ENCODE results near the gene FRMD1.

The FRMD1 gene

DNA sequence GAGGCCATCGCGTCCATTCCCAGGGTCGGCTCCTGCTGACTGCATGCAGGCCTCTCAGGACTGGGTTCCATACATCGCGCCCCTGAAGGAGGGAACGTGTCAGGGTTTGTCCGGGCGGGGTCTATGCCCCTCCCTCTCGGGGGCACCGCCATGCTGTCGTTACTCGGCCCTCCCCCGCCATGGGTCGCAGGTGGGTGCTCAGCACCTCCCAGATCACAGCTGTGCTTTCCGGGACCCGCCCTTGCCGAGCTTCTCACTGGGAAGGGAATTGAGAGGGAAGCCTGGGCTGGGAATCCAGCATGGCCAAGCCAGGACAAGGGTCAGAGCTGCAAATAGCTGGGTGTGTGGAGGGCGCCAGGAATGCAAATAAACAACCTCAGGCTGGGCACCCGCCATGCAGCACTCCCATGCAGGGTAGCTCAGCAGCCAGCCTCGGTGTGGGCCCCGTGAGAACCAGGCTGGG, at the start of gene FRMD1:
FRMD1 (minus strand) TSS at position 270 of the 463 bp plus-strand sequence; CDS start at position 152, 118 bp downstream.
- no peak for DNase-seq

DNA sequence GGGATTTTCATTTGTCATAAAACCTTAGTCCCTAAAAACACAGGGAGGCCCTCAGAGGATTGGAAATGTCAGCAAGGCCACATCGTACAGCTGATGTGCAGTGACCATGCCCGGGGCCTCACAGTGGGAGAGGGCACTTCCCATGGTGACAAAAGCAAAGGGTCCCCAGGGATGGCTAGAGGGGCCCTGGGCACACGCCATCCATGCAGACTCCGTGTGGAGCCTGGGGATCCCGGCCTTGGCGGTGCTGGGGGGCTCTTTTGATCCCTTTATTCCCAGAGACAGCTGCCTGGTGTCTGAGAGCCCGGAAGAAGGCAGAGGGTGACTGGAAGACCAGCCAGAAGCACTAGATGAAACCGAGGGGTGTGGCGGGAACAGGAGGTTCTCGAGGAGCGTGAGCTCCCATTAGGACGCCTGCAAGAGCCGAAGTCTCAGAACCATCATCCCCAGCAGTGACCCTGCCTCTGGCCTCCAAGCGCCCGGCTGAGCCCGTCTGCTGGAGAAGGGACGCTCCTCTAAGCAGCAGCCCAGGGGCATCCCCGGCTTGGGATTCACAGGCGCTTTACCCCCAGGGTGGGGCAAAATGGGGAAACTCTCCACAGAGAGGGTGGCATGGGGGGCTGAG, 49.1 kb upstream of the FRMD1 start:
- DNase-seq, result no peak

- DNase-seq, result no peak
These were observed 48.4 kb upstream of the FRMD1 start for GRCh38 chr6:168127384-168127868.

- no peak for DNase-seq
These were observed 47.8 kb upstream of the FRMD1 start for GRCh38 chr6:168126566-168127383.

DNA sequence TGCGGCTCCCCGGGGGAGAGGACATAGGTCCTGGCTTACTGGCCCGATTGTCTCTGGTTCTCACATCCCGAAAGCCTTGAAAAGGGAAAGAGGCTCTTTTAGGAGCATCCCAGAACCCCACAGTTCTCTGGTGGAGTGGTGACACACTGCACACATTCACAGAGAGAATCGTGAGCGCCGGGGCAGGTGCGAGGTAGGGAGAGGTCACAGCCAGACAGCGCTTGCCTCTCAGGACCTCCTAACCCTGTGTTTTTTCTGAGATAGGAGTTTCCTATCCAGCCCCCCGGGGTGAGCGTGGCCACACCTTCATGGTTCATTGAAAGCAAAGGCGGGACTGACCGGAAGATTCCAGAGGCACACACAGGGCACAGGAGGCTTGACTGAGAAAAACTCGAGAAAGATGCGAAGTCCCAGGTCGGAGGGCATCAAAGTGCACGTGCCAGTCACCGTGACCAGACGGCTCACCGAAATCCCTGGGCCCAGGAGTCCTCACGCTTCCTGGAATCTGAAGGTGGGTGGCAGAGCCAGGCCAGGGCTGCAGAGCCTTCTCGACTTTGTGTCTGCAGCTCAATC, 46.5 kb upstream of the FRMD1 start:
- no peak for DNase-seq

GRCh38 chr6:168124921-168125320, 45.9 kb upstream of the FRMD1 start:
- no peak for DNase-seq

GRCh38 chr6:168124158-168124557, 45.1 kb upstream of the FRMD1 start:
- DNase-seq, result no peak

- no peak for DNase-seq
These were observed 44.3 kb upstream of the FRMD1 start for GRCh38 chr6:168123165-168123911.

DNA sequence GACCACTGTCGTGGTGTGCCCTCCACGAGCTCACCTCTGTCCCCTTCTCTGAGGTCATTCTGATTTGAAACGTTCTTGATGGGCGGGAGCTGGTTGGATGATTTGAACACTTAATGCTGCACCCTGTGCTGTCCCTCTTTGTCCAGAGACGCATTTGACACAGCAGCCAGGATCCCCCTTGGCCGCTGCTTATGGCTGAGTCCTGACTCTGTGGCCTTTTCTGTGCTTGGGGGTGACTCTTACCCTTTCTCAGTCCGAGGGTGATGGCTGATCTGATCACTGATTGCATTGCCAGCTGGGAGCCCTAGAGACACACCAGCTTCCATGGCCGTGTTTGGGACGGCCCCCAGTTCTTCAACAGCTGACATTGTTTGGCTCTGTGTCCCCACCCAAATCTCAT, 43.5 kb upstream of the FRMD1 start:
- DNase-seq, result no peak

- DNase-seq, result no peak
These were observed 43.0 kb upstream of the FRMD1 start for GRCh38 chr6:168122011-168122410.

DNA sequence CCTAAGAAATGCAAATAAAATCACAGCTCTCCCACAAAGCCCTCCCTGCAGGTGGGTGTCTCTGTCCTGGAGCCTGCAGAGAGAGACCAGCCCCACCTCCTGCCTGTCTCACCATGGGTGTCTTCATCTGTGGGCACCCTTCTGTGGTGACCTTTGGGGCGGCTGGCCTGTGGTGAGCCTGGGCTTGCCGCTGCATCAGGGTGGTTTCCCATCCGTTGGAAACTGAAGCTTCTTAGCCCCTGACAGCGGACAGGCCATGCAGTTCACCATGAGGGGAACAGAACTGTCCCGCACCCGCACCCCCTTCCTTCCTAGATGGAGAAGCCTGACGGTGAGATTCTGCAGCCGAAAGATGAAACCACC, 42.3 kb upstream of the FRMD1 start:
- no peak for DNase-seq

GRCh38 chr6:168120390-168121302, 41.6 kb upstream of the FRMD1 start:
- no peak for DNase-seq

DNA sequence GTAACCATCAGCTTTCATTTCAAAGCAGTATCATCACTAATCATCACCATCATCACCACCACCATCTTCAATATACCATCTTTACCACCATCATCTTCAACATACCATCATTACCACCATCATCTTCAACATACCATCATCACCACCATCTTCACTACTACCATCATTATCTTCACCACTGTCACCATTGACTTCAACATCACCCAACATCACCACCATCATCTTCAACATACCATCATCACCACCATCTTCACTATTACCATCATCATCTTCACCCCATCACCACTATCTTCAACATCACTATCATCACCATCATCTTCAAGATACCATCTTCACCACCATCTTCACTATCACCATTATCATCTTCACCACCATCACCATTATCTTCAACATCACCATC, 40.5 kb upstream of the FRMD1 start:
- DNase-seq, result no peak

DNA sequence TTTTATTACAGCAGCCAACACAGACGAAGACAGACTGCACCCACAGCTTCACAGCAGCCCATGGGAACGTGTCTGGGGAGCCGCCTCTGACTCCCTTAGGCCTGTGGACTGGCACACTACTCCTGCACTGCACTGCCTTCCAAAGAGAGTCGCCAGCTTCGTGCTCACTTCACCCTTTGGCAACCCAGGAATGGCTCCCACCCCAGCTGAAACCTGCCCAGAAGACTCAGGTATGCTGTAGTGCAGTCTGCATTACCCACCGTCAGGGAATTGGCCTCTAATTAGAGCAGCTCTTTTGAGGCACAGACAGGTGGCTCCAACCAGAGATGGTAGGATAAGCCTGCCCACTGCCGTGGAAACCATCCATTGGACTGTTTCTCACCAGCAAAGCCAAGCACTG, 39.9 kb upstream of the FRMD1 start:
- no peak for DNase-seq

DNA sequence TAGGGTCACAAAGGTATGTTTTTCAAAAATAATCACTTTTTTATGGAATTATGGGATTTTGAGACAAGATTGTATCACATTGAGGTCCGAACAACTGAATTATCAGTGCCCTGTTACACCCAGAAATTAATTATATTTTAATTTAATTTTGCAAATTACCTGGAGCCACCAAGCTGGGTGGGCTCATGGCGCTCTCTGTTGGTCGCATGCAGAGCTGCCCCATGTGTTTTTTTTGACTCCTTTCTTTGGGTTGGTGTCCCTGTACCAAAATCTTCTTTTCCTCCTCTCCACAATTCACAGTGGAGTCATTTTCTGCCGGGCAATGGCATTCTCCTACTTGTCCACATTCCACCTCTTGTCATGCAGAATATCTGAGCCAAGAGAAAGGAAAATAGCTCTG, 38.9 kb upstream of the FRMD1 start:
- no peak for DNase-seq

GRCh38 chr6:168116975-168117899, 38.2 kb upstream of the FRMD1 start:
- no peak for DNase-seq

- no peak for DNase-seq
These were observed 37.5 kb upstream of the FRMD1 start for GRCh38 chr6:168116438-168116974.

DNA sequence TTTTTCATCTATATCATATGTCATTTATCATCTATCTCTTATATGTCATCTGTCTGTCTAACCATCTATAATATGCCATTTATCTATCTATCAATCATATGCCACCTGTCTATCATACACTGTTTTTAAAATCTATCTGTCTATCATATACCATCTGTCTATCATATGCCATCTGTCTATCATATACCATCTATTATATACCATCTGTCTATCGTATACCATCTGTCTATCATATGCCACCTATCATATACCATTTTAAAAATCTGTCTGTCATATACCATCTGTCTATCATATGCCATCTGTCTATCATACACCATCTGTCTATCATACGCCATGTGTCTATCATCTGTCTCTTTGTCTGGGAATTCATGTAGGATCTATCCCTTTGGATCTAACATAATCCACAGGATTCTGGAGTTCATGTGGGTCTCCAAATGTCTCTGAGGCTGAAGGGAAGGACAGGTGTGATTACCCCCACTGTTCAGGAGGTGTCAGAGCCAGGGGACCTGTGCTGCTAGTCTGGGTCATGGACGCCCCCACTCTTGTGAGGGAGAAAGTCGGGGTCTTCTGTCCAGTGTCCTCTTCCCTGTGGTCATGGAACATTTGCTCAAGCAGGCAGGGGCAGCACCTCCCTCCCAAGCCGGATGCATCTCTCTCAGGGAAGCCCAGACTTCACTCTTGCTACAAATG, 36.9 kb upstream of the FRMD1 start:
- DNase-seq, result no peak

DNA sequence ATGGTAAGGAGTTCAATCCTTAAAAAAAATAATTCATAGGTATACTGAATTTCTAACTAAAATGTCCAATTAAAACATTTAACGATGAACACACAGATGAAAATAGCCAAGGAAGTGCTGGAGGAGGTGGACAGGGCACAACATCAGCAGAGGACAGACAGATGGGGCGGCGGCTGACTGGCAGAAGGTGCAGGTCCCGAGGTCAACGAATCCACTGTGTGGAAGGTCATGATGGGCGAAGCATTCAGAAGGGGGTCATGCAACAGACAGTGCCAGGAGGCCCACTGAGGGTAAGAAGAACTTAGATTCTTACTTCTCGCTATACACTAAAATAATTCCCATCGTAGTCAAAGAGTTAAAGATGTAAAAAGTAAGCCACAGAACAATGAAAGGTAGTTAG, 34.2 kb upstream of the FRMD1 start:
- DNase-seq, result no peak

GRCh38 chr6:168111911-168112310, 32.9 kb upstream of the FRMD1 start:
- DNase-seq, result no peak
